C4-2B (cell line): Measurements from ENCODE around the gene CTNNA1.

Experiments
- ZFX ChIP-seq: fragments of 450-650 bp; IDR thresholded peaks from 2 replicates; pipeline ENCODE4 v1.6.1; 2017
- TF ChIP-seq, protein P1 (sequence below): fragments of 450-650 bp; conservative IDR thresholded peaks from 2 replicates; pipeline ENCODE4 v1.5.1; 2017; ENCODE audit warnings: mild to moderate bottlenecking

DNA sequence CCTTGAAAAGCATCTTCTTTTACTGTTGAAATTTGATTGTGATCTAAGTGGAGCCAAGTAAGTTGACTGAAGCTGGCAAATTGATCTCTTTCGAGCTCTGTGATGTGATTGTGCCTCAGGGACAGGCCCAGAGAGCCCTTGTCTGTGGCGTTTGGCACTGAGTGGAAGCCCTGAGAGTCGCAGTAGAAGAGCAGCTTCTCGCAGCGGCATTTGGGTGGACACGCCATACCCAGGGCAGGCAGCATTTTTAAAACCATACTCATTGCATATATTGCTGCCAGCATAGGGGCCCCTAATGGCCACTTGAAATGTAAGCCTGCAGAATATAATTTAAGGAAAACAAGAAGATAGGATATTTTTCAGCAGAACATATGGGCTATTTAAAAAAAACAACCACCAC is 121.0 kb downstream of the CTNNA1 start:
- TF ChIP-seq, protein P1, sequence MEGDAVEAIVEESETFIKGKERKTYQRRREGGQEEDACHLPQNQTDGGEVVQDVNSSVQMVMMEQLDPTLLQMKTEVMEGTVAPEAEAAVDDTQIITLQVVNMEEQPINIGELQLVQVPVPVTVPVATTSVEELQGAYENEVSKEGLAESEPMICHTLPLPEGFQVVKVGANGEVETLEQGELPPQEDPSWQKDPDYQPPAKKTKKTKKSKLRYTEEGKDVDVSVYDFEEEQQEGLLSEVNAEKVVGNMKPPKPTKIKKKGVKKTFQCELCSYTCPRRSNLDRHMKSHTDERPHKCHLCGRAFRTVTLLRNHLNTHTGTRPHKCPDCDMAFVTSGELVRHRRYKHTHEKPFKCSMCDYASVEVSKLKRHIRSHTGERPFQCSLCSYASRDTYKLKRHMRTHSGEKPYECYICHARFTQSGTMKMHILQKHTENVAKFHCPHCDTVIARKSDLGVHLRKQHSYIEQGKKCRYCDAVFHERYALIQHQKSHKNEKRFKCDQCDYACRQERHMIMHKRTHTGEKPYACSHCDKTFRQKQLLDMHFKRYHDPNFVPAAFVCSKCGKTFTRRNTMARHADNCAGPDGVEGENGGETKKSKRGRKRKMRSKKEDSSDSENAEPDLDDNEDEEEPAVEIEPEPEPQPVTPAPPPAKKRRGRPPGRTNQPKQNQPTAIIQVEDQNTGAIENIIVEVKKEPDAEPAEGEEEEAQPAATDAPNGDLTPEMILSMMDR: no peak
- TF ChIP-seq ZFX: no peak
